Activated T-helper 1 cell treated with Interleukin-2 at 50 U/mL for 16 hours (primary cell): ENCODE results near the gene SUCLG1.
"Not testable (repeated sequence)": the region's sequence is repeated elsewhere in the genome, so short reads cannot be mapped to it uniquely, and the experiment has no call there.

ENCODE experiments used
- DNase-seq: peaks from one replicate; pipeline ENCODE4 v3.0.0-alpha.2; 2020; ENCODE audit warnings: low read depth

SUCLG1 gene

DNA sequence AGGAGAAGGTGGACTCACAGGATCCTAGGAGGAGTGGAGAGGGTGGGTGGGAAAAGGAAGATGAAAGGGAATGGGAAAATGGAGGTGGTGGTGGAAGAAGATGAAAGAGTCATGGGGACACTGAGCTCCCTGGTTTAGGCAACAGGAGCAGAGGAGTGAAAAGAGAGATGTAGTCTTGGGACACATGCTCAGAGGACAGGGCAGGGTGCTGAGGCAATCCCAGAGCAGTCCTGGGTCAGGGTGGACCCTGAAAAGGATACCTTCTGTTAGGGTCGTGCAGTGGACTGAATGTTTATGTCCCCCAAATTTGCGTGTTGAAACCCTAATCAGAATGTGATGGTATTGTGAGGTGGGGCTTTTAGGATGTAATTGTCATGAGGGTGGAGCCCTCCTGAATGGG lies 37.9 kb downstream of the SUCLG1 start:
- no peak for DNase-seq

DNA sequence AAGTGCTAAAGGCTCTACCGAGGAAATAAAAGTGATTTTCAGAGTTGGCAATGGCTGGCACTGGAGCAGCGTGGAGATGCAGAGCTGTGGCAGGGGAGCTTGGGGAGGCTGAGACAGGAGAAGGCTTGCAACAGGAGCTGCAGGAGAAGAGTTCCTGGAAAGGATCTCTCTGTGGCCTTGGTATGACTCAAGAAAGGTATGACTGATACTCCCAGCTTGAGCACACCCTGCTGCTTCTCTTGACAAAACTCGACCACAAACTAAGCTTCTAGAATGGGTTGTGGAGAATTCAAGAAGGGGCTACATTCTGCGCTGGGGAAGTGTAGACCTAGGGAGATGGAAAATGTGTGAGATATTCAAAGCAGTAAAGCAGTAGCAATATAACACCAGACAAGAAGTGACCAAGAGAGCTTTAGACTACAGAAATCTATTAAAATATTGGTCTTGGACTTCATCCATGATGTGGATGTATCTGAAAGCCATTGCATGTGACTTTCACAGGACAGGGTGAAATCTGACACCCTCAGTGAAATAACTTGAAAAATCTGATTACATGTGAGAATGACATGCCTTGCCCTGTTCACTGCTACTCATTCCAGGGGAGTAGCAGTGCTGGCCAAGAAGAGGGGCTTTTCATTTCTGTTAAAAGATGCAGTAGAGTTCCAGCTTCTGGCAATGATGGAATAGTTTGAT lies 41.5 kb downstream of the SUCLG1 start:
- DNase-seq: no peak

DNA sequence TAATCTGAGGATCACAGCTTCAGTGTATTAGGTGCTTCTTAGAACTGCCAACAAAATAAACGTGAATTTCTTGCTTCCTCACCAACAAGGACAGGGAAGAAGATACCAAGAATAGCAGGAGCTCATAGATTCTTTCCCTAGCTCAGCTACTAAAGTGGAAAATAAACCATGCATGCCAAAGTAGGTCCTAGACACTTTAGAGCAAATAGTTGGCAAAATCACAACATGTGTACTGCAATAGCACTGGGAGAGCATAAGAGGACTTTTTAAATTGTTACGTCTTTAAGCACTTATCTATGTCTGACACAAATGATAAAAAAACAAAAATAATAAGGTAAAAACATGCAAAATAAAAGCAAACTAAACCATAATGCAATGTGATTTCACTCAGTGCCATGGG lies 49.5 kb downstream of the SUCLG1 start:
- no peak for DNase-seq

DNA sequence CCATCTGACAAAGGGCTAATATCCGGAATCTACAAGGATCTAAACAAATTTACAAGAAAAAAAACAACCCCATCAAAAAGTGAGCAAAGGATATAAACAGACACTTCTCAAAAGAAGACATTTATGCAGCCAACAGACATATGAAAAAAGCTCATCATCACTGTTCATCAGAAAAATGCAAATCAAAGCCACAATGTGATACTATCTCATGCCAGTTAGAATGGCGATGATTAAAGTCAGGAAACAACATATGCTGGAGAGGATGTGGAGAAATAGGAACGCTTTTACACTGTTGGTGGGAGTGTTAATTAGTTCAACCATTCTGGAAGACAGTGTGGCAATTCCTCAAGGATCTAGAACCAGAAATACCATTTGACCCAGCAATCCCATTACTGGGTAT lies 57.0 kb downstream of the SUCLG1 start:
- not testable (repeated sequence) for DNase-seq

DNA sequence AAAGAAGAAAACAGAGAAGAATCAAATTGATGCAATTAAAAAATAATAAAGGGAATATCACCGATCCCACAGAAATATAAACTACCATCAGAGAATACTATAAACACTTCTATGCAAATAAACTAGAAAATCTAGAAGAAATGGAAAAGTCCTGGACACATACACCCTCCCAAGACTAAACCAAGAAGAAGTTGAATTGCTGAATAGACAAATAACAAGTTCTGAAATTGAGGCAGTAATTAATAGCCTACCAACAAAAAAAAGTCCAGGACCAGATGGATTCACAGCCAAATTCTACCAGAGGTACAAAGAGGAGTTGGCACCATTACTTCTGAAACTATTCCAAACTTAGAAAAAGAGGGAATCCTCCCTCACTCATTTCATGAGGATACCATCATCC lies 59.2 kb downstream of the SUCLG1 start:
- not testable (repeated sequence) for DNase-seq

DNA sequence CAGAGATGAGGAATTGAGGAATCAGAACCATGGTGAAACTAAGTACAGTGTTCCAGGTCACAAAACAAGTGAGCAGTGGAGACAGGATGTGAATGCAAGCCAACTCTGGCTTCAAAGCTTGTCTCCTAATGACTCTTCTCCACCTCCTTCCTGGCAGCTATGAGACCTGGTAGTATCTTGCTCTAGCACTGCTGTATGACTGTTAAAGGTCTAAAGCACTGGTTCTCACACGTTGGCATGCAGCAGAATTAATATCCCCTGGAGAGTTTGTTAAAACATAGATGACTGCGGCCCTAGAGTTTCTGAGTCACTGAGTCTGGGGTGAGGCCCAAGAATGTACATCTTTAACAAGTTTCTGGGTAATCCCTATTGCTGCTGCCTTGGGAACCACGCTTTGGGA lies 63.3 kb downstream of the SUCLG1 start:
- DNase-seq: no peak

DNA sequence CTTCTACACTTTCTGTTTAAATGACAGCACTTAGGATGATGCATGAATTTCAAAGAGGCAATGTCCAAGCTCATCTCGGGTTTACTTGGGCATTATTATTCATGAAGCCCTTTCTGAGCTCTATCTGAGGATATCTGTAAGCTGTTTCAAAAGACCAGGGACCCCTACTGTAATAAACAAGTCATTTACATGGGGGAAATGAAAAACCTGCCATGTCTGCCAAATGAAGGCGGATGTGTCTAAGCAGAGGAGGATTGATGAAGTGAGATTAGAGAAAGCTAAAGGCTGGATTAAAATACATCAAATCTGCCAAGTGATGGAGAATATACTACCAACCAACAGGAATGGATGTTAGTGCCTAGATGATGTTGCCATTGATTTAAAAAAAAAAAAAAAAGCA lies 64.5 kb downstream of the SUCLG1 start:
- DNase-seq: no peak

DNA sequence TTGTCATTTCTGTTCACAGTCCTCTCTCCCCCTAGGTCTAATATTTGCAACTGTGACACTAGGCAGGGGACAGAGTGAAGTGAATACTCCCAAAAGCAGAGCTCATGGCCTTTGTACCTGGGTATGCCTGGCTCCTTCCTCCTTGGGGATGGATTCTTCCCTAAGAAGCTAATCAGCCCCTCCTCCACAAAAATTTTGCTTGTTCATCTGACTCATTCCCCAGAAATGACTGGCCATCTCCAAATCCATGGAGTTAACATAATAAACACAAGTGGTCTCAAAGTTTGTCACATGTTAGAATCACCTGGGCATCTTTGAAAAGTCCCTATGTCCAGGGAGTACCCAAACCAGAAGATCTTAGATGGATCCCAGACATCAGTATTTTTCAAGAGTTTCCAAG lies 65.3 kb downstream of the SUCLG1 start:
- no peak for DNase-seq

DNA sequence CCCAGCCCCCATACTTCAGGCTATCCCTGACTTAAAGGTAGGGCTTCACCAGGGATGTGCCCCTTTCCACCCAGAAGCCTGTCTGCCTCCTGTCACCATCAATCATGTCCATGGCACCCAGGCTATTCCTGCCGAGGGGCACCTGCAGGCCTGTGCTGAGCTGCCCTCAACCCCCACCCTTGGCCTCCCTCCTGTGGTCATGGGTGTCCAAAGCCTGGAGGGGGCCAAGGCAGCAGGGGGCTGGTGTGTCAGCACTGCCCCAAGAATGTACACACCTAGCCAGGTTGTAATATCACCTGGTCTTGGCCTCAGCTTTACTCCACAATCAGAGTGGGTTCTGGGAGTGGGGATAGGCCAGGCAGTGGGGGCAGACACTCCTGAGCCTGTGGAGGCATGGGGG lies 69.3 kb downstream of the SUCLG1 start:
- DNase-seq: no peak

DNA sequence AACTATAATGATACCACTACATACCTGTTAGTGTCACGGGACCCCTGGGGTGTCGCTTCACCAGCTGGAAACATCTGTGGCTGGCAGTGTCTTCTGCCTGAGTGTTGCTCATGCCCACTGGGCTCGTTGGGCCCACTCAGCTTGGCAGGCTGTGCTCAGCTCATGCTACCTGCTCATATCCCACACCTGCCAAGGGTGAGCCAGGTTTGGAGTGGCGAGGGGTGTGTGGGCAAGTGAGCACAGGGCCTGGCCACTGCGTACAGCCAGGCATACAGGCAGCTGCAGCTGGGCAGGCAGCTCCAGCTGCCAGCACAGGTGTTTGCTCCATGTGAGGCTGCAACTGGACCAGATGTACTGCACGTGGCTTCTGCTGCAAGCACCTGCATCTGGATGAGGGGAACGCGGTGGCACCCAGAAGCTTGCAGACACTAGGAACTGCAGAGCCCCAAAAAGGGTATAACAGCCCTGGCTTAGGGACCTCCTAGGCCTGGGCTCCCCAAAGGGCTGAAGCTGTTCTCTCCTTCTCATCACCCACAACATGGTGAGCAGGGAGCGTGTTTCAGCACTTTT lies 70.1 kb downstream of the SUCLG1 start:
- DNase-seq: no peak

DNA sequence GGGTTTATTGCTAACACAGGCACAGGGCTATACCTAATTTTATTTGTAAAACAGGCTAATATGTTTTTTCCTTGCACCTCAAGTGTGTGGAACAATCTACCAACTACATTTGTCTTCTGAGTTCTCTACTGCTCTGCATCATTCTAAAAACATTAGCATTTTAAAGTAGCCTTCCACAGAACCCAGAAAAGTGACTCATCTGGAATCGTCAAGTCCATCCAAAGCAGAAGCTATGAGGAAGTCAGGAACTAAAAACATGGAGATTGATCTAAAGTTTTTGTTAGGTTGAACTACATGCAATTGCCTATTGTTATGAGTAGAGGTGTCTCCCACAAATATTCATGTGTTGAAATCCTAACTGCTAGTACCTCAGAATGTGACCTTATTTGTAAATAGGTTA lies 70.9 kb downstream of the SUCLG1 start:
- no peak for DNase-seq

DNA sequence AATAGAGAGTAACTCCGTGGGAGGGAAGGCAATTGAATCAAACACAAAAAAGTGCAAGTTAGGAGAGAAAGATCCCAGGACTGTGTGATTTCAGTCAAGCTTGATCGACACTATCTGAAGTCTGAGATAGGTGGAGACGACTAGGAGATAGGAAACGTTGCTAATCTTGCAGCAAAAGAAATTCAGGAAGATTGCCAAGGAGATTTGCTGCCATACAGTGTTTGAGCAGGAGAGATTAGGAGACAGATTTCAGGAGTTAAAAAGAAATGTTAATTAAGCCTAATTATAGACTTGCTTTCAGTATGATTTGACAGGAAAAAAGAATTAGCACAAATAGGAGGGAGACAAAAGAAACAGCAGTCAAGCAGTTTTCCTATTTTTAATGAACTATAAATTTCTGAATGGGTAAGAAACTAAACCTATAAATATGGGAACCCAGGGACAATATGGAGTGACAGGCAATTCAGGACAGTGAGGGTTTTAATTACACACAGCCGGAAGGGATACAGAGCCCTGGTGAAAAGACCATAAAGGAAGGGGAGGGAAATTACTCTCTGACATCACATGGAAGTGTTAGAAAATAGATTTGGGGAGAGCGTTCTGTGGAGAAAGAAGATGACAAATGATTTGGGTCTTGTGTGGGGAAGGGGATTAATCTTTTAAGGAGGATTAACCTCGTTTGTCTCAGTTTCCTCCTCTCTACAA lies 72.6 kb downstream of the SUCLG1 start:
- no peak for DNase-seq

DNA sequence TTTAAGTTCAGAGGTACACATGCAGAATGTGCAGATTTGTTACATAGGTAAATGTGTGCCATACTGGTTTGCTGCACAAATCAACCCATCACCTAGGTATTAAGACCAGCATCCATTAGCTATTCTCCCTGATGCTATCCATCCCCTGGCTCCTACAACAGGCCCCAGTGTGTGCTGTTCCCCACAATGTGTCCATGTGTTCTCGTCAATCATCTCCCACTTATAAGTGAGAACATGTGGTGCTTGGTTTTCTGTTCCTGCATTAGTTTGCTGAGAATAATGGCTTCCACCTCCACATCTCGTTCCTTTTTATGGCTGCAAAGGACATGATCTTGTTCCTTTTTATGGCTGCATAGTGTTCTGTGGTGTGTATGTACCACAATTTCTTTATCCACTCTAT lies 75.8 kb downstream of the SUCLG1 start:
- no peak for DNase-seq

DNA sequence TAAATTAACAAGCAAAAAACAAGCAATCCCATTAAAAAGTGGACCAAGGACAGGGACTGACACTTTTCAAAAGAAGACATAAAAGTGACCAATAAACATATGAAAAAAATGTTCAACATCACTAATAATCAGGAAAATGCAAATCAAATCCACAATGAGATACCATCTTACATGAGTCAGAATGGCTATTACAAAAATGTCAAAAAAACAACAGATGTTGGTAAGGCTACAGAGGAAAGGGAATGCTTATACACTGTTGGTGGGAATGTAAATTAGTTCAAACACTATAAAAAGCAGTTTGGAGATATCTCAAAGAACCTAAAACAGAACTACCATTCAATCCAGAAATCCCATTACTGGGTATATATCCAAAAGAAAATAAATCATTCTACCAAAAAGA lies 78.2 kb downstream of the SUCLG1 start:
- no peak for DNase-seq

DNA sequence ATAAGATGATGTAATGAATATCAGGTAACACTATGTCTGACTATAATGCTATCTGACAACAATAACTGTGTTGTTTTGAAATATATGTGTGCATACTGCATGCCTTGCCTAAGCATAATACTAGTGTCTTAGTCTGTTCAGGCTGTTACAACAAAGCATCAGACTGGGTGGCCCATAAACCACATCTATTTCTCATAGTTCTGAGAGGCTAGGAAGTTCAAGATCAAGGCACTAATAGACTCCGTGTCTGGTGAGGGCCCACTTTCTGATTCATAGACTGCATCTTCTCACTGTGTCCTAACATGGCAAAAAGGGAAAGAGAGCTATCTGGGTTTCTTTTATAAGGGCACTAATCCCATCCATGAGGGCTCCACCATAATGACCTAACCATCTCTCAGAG lies 80.1 kb downstream of the SUCLG1 start:
- no peak for DNase-seq

DNA sequence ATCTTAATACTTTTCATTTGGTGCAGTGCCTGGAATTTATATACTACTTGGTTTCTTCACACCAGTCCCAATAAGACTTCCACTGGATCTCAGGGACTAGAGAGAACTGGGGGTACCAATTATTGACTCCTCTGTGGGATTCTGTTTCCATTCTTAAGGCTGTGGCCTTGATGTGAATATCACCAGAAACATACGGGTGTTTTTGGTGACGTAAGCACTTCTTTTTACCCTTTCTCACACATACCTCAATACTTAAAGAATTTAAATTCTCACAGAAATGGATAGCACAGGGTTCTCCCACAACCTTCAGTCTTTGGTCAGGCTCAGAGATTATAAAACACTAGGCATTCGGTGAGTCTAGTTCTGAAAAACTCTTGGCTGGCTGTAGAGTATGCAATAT lies 84.1 kb downstream of the SUCLG1 start:
- DNase-seq: no peak

DNA sequence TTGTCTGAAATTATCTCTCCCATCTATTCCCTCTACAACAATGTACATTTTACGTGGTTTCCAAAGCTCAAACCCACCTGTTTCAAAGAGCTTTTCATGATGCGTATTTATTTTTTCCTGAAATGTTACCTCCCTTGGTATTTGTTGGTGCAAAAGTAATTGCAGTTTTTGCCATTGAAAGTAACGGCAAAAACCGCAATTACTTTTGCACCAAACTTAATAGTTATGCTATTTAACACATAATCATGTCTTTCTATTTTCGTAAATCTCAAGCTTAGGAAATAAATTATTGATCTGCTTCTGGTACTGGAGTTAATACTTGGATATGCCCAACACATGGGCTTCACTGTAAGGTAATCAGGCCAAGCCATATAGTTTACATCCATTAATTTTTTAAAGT lies 85.2 kb downstream of the SUCLG1 start:
- no peak for DNase-seq
